ENCODE data around the gene CCDC169.

- TF ChIP-seq CTCF (IDR thresholded peaks at IDR 0.05 in 8 of 11, conservative IDR thresholded peaks at IDR 0.05 in 3 of 11) (no peak), POLR2A (IDR thresholded peaks at IDR 0.05) (no peak), POLR2AphosphoS5 (IDR thresholded peaks at IDR 0.05) (no peak)
These were observed 3.5 kb downstream of the CCDC169 start for GRCh38 chr13:36294096-36294495.

Measured in spleen (tissue), 7 donors.